ENCODE data around the gene VPS54.
"Not testable (repeated sequence)": the region's sequence is repeated elsewhere in the genome, so short reads cannot be mapped to it uniquely, and the experiment has no call there.

The VPS54 gene

DNA sequence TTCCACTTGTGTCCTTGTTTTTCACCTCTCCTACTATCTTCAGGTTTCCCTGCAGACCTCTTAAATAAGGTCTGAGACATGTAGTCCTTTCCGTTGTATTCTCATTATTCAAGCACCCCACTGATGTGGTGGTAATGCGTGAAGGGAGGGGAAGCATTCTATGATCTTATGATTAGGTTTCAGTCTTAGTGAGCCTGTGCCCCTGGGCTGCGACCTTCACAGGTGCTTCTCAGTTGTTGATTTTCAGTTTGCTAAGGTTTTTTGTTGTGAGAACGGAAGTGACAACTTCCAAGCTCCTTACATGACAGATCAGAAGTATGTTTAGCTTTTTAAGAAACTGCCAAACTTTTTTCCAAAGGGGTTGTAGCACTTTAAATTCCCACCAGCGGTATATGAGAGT is 41.3 kb downstream of the VPS54 start:
- Histone ChIP-seq H3K4me3 (ENCODE audit: low read depth, low read length) (no peak overlapping the region), H2BK5ac (ENCODE audit: low read depth, low read length, poor library complexity) (no peak overlapping the region), H3K27ac (ENCODE audit: low read depth, low read length) (no peak overlapping the region), H3K27me3 (ENCODE audit: insufficient read depth, low read length) (no peaks in the 10 kb centered on the region), H3K9ac (ENCODE audit: low read length) (no peak overlapping the region), H3K4me2 (ENCODE audit: low read length) (no peak overlapping the region), H3K18ac (ENCODE audit: low read length) (no peak overlapping the region), H3K23ac (ENCODE audit: low read length) (no peak overlapping the region), H2BK12ac (ENCODE audit: low read length) (no peak overlapping the region), H3K14ac (ENCODE audit: low read length) (no peak overlapping the region), H3K9me3 (ENCODE audit: insufficient read depth, low read depth, low read length) (no peaks in the 10 kb centered on the region), H3K36me3 (ENCODE audit: control insufficient read depth in 1 of 2, insufficient read depth in 2 of 2, low read length in 2 of 2) (peaks cover 11 to 15% of the 10 kb centered on the region in 2 experiments), H3K4me1 (ENCODE audit: control insufficient read depth in 1 of 2, insufficient read depth in 2 of 2, low read length in 2 of 2) (no peaks in the 10 kb centered on the region), H4K91ac (ENCODE audit: low read depth, low read length) (no peak overlapping the region), H3K79me2 (ENCODE audit: control insufficient read depth, insufficient read depth, low read length, poor library complexity) (no peaks in the 10 kb centered on the region), H2BK120ac (ENCODE audit: insufficient read depth, low read length, poor library complexity) (no peak overlapping the region), H4K8ac (ENCODE audit: low read depth, low read length) (no peak overlapping the region), H3K79me1 (ENCODE audit: low read length) (no peaks in the 10 kb centered on the region), H2AK5ac (ENCODE audit: low read length) (no peak overlapping the region), H4K12ac (ENCODE audit: low read depth, low read length) (no peak overlapping the region), H3K4ac (ENCODE audit: low read depth, low read length) (no peak overlapping the region), H2AFZ (ENCODE audit: insufficient read depth, low read length, poor library complexity) (no peak overlapping the region)
- DNase-seq, result no peak
- WGBS (ENCODE audit: extremely low coverage, insufficient coverage, insufficient read length), result no CpG with 5 or more reads among the region's 5 CpGs

DNA sequence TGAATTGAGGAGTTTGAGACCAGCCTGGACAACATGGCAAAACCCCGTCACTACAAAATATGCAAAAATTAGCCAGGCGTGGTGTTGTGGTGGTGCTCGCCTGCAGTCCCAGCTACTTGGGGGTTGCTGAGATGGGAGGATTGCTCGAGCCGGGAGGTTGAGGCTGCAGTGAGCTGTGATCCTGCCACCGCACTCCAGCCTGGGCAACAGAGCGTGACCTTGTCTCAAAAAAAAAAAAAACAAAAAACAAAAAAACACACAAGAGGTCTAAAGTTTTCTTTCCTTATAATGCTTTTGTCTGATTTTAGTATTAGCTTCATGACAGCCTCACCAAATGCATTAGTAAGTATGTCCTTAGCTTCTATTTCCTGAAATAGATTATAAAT is 43.1 kb downstream of the VPS54 start:
- Histone ChIP-seq H3K4me1 (ENCODE audit: control insufficient read depth in 1 of 2, insufficient read depth in 2 of 2, low read length in 2 of 2) (no peaks in the 10 kb centered on the region), H4K91ac (ENCODE audit: low read depth, low read length) (no peak overlapping the region), H2BK12ac (ENCODE audit: low read length) (no peak overlapping the region), H3K79me1 (ENCODE audit: low read length) (no peaks in the 10 kb centered on the region), H3K9ac (ENCODE audit: low read length) (no peak overlapping the region), H4K12ac (ENCODE audit: low read depth, low read length) (no peak overlapping the region), H3K27me3 (ENCODE audit: insufficient read depth, low read length) (no peaks in the 10 kb centered on the region), H3K4ac (ENCODE audit: low read depth, low read length) (no peak overlapping the region), H4K8ac (ENCODE audit: low read depth, low read length) (no peak overlapping the region), H3K14ac (ENCODE audit: low read length) (no peak overlapping the region), H3K4me2 (ENCODE audit: low read length) (no peak overlapping the region), H2BK5ac (ENCODE audit: low read depth, low read length, poor library complexity) (no peak overlapping the region), H3K4me3 (ENCODE audit: low read depth, low read length) (no peak overlapping the region), H2AFZ (ENCODE audit: insufficient read depth, low read length, poor library complexity) (no peak overlapping the region), H3K36me3 (ENCODE audit: control insufficient read depth in 1 of 2, insufficient read depth in 2 of 2, low read length in 2 of 2) (peaks cover 14 to 18% of the 10 kb centered on the region in 2 experiments), H3K23ac (ENCODE audit: low read length) (no peak overlapping the region), H2BK120ac (ENCODE audit: insufficient read depth, low read length, poor library complexity) (no peak overlapping the region), H3K27ac (ENCODE audit: low read depth, low read length) (no peak overlapping the region), H2AK5ac (ENCODE audit: low read length) (no peak overlapping the region), H3K18ac (ENCODE audit: low read length) (no peak overlapping the region), H3K9me3 (ENCODE audit: insufficient read depth, low read depth, low read length) (no peaks in the 10 kb centered on the region), H3K79me2 (ENCODE audit: control insufficient read depth, insufficient read depth, low read length, poor library complexity) (no peaks in the 10 kb centered on the region)
- WGBS (ENCODE audit: extremely low coverage, insufficient coverage, insufficient read length), result no CpG with 5 or more reads among the region's 7 CpGs
- DNase-seq, result no peak

DNA sequence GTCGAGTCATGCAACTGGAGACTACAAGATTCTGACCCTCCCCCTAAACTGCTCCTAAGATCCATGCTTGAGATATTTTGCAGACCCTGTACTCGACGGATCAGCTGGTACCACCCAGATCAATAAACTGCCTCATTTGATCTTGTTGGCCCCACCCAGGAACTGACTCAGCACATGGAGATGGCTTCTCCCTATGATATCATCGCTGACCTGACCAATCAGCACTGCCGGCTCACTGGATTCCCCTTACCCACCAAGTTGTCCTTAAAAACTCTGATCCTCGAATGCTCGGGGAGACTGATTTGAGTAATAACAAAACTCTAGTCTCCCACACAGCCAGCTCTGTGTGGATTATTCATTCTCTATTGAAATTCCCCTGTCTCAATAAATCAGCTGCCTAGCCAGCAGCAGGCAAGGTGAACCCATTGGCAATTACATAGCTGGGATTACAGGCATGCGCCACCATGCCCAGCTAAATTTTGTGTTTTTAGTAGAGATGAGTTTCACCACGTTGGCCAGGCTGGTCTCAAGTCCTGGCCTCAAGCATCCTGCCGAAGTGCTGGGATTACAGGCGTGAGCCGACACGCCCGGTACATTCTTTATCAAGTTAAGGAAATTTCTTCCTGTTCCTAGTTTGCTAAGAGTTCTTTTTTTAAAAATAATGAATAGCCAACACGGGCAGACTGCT is 43.6 kb downstream of the VPS54 start:
- H3K27me3 ChIP-seq (ENCODE audit: insufficient read depth, low read length), result no peaks in the 10 kb centered on the region
- H3K36me3 ChIP-seq (ENCODE audit: control insufficient read depth in 1 of 2, insufficient read depth in 2 of 2, low read length in 2 of 2), result peaks cover 14 to 22% of the 10 kb centered on the region in 2 experiments
- H3K9me3 ChIP-seq (ENCODE audit: insufficient read depth, low read depth, low read length), result no peaks in the 10 kb centered on the region
- no peak overlapping the region for H4K12ac ChIP-seq (ENCODE audit: low read depth, low read length)
- H4K91ac ChIP-seq (ENCODE audit: low read depth, low read length), result no peak overlapping the region
- no peak overlapping the region for H2BK12ac ChIP-seq (ENCODE audit: low read length)
- no peak overlapping the region for H3K4me2 ChIP-seq (ENCODE audit: low read length)
- no peak overlapping the region for H3K23ac ChIP-seq (ENCODE audit: low read length)
- no peak overlapping the region for H3K9ac ChIP-seq (ENCODE audit: low read length)
- H2AFZ ChIP-seq (ENCODE audit: insufficient read depth, low read length, poor library complexity), result no peak overlapping the region
- no peak overlapping the region for H2AK5ac ChIP-seq (ENCODE audit: low read length)
- no peak overlapping the region for H2BK5ac ChIP-seq (ENCODE audit: low read depth, low read length, poor library complexity)
- no peak overlapping the region for H3K4me3 ChIP-seq (ENCODE audit: low read depth, low read length)
- no peak overlapping the region for H3K18ac ChIP-seq (ENCODE audit: low read length)
- no peaks in the 10 kb centered on the region for H3K79me1 ChIP-seq (ENCODE audit: low read length)
- no peak for DNase-seq
- WGBS (ENCODE audit: extremely low coverage, insufficient coverage, insufficient read length), result no CpG with 5 or more reads among the region's 15 CpGs
- no peaks in the 10 kb centered on the region for H3K4me1 ChIP-seq (ENCODE audit: control insufficient read depth in 1 of 2, insufficient read depth in 2 of 2, low read length in 2 of 2)
- H2BK120ac ChIP-seq (ENCODE audit: insufficient read depth, low read length, poor library complexity), result no peak overlapping the region
- H3K27ac ChIP-seq (ENCODE audit: low read depth, low read length), result no peak overlapping the region
- no peak overlapping the region for H4K8ac ChIP-seq (ENCODE audit: low read depth, low read length)
- H3K4ac ChIP-seq (ENCODE audit: low read depth, low read length), result no peak overlapping the region
- H3K79me2 ChIP-seq (ENCODE audit: control insufficient read depth, insufficient read depth, low read length, poor library complexity), result no peaks in the 10 kb centered on the region
- H3K14ac ChIP-seq (ENCODE audit: low read length), result no peak overlapping the region

DNA sequence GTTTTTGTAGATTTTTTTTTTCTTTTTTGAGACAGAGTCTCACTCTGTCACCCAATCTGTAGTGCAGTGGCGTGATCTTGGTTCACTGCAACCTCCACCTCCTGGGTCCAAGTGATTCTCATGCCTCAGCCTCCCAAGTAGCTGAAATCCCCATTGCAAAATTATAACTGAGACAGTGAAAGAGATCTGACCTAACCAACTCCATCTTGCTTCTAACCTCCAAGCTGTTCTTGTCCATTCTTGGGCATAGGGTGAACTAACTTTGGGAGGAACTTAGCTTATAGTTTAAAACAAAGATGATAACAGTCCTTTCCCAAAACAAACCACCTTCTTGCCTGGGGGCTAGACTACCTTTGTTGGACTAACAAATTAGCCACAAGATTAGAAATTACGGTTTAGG is 44.2 kb downstream of the VPS54 start:
- not testable (repeated sequence) for H4K8ac ChIP-seq (ENCODE audit: low read depth, low read length); H3K18ac ChIP-seq (ENCODE audit: low read length); H3K4me3 ChIP-seq (ENCODE audit: low read depth, low read length); H3K4ac ChIP-seq (ENCODE audit: low read depth, low read length); H3K14ac ChIP-seq (ENCODE audit: low read length); H2BK120ac ChIP-seq (ENCODE audit: insufficient read depth, low read length, poor library complexity); H2AFZ ChIP-seq (ENCODE audit: insufficient read depth, low read length, poor library complexity); H3K27me3 ChIP-seq (ENCODE audit: insufficient read depth, low read length); H3K79me1 ChIP-seq (ENCODE audit: low read length); H3K9me3 ChIP-seq (ENCODE audit: insufficient read depth, low read depth, low read length); H3K23ac ChIP-seq (ENCODE audit: low read length); H3K4me1 ChIP-seq (ENCODE audit: control insufficient read depth in 1 of 2, insufficient read depth in 2 of 2, low read length in 2 of 2); DNase-seq; H2AK5ac ChIP-seq (ENCODE audit: low read length); H3K27ac ChIP-seq (ENCODE audit: low read depth, low read length); H3K79me2 ChIP-seq (ENCODE audit: control insufficient read depth, insufficient read depth, low read length, poor library complexity); H2BK12ac ChIP-seq (ENCODE audit: low read length); H3K9ac ChIP-seq (ENCODE audit: low read length); H3K4me2 ChIP-seq (ENCODE audit: low read length); H4K91ac ChIP-seq (ENCODE audit: low read depth, low read length); H2BK5ac ChIP-seq (ENCODE audit: low read depth, low read length, poor library complexity); H4K12ac ChIP-seq (ENCODE audit: low read depth, low read length)
- H3K36me3 ChIP-seq (ENCODE audit: control insufficient read depth in 1 of 2, insufficient read depth in 2 of 2, low read length in 2 of 2), result peaks cover 14 to 23% of the 10 kb centered on the region in 2 experiments
- WGBS (ENCODE audit: extremely low coverage, insufficient coverage, insufficient read length), result no CpG with 5 or more reads among the region's 2 CpGs
